Activated T-cell treated with anti-CD3 and anti-CD28 coated beads, Interleukin-2, amount 50 U/mL, for 1 hour (primary cell): ENCODE results near the gene DNAH6.

ENCODE experiments used
- DNase-seq: peaks from one replicate; pipeline ENCODE4 v3.0.0-alpha.2; 2020

Gene DNAH6

GRCh38 chr2:84808279-84808678 lies 292.0 kb downstream of the DNAH6 start:
- no peak for DNase-seq

- DNase-seq = no peak
Observed at GRCh38 chr2:84811839-84812431, 295.6 kb downstream of the DNAH6 start.

GRCh38 chr2:84815146-84815545 lies 298.8 kb downstream of the DNAH6 start:
- no peak for DNase-seq

GRCh38 chr2:84816426-84817026 lies 300.2 kb downstream of the DNAH6 start:
- DNase-seq = no peak

- DNase-seq = no peak
Observed at GRCh38 chr2:84817239-84817655, 300.9 kb downstream of the DNAH6 start.

- no peak for DNase-seq
Observed at GRCh38 chr2:84821806-84822205, 305.5 kb downstream of the DNAH6 start.

GRCh38 chr2:84823229-84823628 lies 306.9 kb downstream of the DNAH6 start:
- no peak for DNase-seq

- DNase-seq = no peak
Observed at GRCh38 chr2:84823788-84824187, 307.5 kb downstream of the DNAH6 start.

- DNase-seq = no peak
Observed at GRCh38 chr2:84827978-84828575, 311.8 kb downstream of the DNAH6 start.

GRCh38 chr2:84829693-84830092 lies 313.4 kb downstream of the DNAH6 start:
- no peak for DNase-seq

- no peak for DNase-seq
Observed at GRCh38 chr2:84830095-84830494, 313.8 kb downstream of the DNAH6 start.

- DNase-seq = no peak
Observed at GRCh38 chr2:84830758-84831500, 314.6 kb downstream of the DNAH6 start.

GRCh38 chr2:84832772-84833461 lies 316.6 kb downstream of the DNAH6 start:
- DNase-seq = no peak

GRCh38 chr2:84833481-84834150 lies 317.3 kb downstream of the DNAH6 start:
- no peak for DNase-seq

- DNase-seq = no peak
Observed at GRCh38 chr2:84836215-84836614, 319.9 kb downstream of the DNAH6 start.

- no peak for DNase-seq
Observed at GRCh38 chr2:84838434-84839145, 322.3 kb downstream of the DNAH6 start.

- DNase-seq = no peak
Observed at GRCh38 chr2:84839851-84840250, 323.6 kb downstream of the DNAH6 start.

- DNase-seq = no peak
Observed at GRCh38 chr2:84840306-84840705, 324.0 kb downstream of the DNAH6 start.

GRCh38 chr2:84841577-84841976 lies 325.3 kb downstream of the DNAH6 start:
- DNase-seq = no peak

GRCh38 chr2:84844141-84844540 lies 327.8 kb downstream of the DNAH6 start:
- DNase-seq = no peak

GRCh38 chr2:84846041-84846663 lies 329.9 kb downstream of the DNAH6 start:
- DNase-seq = no peak

GRCh38 chr2:84846741-84847142 lies 330.4 kb downstream of the DNAH6 start:
- DNase-seq = no peak
